ENCODE measurements around the gene KCNK5. TPM values are rescaled to one million over a fixed set of nuclear protein-coding genes. Genes with fewer than 3 reads are reported as not detected.

The KCNK5 gene
- total RNA-seq, 4 donors from 2014 or later: 9.2 to 14.3 (median 13.0) TPM

DNA sequence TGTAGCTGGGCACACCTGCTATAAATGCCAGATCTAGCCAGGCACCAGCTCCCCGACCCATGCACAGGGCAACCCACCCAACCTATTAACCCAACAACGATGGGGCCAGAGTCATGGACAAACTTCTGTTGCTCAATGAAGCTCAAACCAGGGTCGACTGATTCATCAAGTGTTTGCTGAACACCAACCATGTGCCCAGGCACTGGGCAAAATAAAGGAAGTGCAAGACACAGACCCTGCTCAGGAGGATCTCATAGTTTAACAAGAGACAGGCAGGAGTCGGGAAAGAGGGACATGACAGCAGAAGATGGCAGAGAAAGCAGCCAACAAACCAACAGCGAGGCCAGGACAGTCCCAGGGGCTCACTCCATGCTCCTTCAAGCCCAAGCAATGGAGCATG lies 18.8 kb downstream of the KCNK5 start:
- intact Hi-C loops (cut with DNase I): loop anchor here (10.0 kb wide), 1 partner anchor 1374 kb away; the partner anchor contains the start of gene LRFN2
- Histone ChIP-seq H3K27me3 (no peaks in the 10 kb centered on the region), H3K27ac (peak overlapping the region; percentile 38 to 77 (median 75)), H3K36me3 (no peaks in the 10 kb centered on the region), H3K4me1 (peaks cover 75 to 92% of the 10 kb centered on the region in 2 donors), H3K9me3 (no peaks in the 10 kb centered on the region), H3K4me3 (replicated peaks in 1 of 3) (no peak overlapping the region)
- WGBS, 2 donors: 22 to 32% methylated on average over 5 of the region's 5 CpGs
- no peak for DNase-seq
- no peak for TF ChIP-seq POLR2A (IDR thresholded peaks at IDR 0.05)
- no peak for TF ChIP-seq CTCF (IDR thresholded peaks at IDR 0.05)

- H3K9me3 ChIP-seq: no peaks in the 10 kb centered on the region
- peaks cover 75 to 92% of the 10 kb centered on the region in 2 donors for H3K4me1 ChIP-seq
- intact Hi-C loops (cut with DNase I): loop anchor here (10.0 kb wide), 1 partner anchor 1375 kb away; the partner anchor contains the start of gene LRFN2
- TF ChIP-seq POLR2A (IDR thresholded peaks at IDR 0.05) (no peak), CTCF (IDR thresholded peaks at IDR 0.05) (no peak)
- H3K27ac ChIP-seq: peak overlapping the region; percentile 38 to 77 (median 75)
- H3K27me3 ChIP-seq: no peaks in the 10 kb centered on the region
- no peaks in the 10 kb centered on the region for H3K36me3 ChIP-seq
- peak; percentile 46 to 47 for DNase-seq
- H3K4me3 ChIP-seq (replicated peaks in 1 of 3): no peak overlapping the region
- 42 to 50% methylated on average over 5 to 6 of the region's 6 CpGs for WGBS, 2 donors
These were observed 19.4 kb downstream of the KCNK5 start for GRCh38 chr6:39209911-39210310.

GRCh38 chr6:39209360-39209811 lies 19.9 kb downstream of the KCNK5 start:
- Histone ChIP-seq H3K27ac (peak overlapping the region; percentile 38 to 77 (median 75)), H3K27me3 (no peaks in the 10 kb centered on the region), H3K36me3 (no peaks in the 10 kb centered on the region), H3K4me1 (peaks cover 75 to 92% of the 10 kb centered on the region in 2 donors), H3K4me3 (replicated peaks in 1 of 3) (no peak overlapping the region), H3K9me3 (no peaks in the 10 kb centered on the region)
- no peak for DNase-seq
- TF ChIP-seq CTCF (IDR thresholded peaks at IDR 0.05): no peak
- TF ChIP-seq POLR2A (IDR thresholded peaks at IDR 0.05): no peak
- WGBS, 2 donors: 50 to 72% methylated on average over 6 of the region's 6 CpGs
- intact Hi-C loops (cut with DNase I): no loop called here

DNA sequence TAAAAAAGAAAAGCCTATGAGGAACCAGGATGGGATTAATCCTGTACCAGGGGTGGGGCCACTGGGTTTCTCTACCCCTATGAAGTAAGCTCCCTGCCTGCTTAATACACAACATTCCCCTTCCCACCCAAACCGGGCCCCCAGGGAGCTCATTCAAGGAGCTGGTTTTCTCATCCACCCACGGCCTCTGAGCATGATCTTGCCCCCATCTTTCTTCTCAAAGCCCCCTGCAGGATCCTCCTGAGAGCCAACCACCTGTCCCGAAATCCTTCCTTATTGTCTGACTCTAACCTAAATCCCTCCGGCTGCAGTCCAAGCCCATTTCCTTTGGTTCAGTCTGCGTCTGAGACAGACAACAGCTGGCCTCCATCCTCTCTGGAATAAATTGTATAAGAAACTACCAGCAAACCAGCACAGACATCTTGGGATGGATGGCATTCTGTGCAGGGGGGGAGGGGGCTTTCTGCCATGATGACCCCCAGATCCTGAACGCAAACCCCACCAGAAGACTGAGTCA lies 21.0 kb downstream of the KCNK5 start:
- DNase-seq: no peak
- Histone ChIP-seq H3K36me3 (no peaks in the 10 kb centered on the region), H3K27me3 (no peaks in the 10 kb centered on the region), H3K27ac (peak overlapping the region in 1 of 3 donors; percentile 77), H3K9me3 (no peaks in the 10 kb centered on the region), H3K4me1 (peaks cover 76 to 92% of the 10 kb centered on the region in 2 donors), H3K4me3 (replicated peaks in 1 of 3) (no peak overlapping the region)
- intact Hi-C loops (cut with DNase I): no loop called here
- WGBS, 2 donors: 84% methylated on average over 6 of the region's 6 CpGs
- no peak for TF ChIP-seq POLR2A (IDR thresholded peaks at IDR 0.05)

DNA sequence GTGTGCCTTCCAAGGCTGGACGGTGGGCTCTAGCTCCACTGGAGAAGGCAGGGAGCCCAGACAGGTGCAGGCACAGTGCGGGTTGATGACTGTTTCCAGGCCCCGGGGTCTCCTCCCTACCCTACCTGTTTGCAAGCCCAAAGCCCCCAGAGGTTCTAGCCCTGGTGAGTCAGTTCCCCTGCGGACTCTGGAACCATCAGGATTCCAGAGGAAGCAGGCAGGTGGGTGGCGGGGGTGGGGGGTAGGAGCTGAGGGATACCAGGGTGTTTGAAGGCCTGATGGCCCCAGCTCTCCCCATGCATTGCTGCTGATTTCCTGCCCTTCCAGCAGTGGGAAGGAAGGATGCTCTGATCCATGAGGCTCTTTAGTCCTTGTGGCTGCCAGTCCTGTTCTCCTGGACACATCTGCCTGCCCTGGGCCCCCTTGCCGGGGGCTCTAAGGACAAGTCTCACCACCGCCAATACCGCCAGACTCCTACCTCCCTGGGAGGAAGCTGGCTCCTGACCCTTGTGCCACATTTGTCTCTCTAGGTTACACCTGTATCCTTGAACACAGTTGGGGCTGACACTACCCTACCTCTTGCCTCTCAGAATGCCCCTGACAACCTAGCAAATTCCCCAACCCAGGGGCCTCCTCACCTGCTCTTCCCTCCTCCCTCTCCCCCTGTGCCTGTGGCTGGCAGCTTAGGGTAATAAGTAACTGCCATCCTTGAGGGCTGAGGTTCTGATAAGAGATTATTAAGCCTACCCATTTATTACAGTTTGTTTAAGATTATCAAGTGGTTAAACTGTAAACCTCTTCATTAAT lies 21.7 kb downstream of the KCNK5 start:
- intact Hi-C loops (cut with DNase I): no loop called here
- Histone ChIP-seq H3K4me3 (replicated peaks in 1 of 3) (no peak overlapping the region), H3K9me3 (no peaks in the 10 kb centered on the region), H3K4me1 (peaks cover 82 to 99% of the 10 kb centered on the region in 2 donors), H3K27ac (peak overlapping the region in 2 of 3 donors; percentile 85 to 91), H3K36me3 (no peaks in the 10 kb centered on the region), H3K27me3 (no peaks in the 10 kb centered on the region)
- WGBS, 2 donors: 86 to 93% methylated on average over 7 to 8 of the region's 8 CpGs
- TF ChIP-seq CTCF (IDR thresholded peaks at IDR 0.05) (no peak), POLR2A (IDR thresholded peaks at IDR 0.05) (no peak)
- DNase-seq: no peak
